ENCODE data around the gene CD72. TPM values are rescaled to one million over a fixed set of nuclear protein-coding genes. Genes with fewer than 3 reads are reported as not detected.

Gene CD72
- total RNA-seq, 1 experiment from 2014 or later: 0.15 TPM

DNA sequence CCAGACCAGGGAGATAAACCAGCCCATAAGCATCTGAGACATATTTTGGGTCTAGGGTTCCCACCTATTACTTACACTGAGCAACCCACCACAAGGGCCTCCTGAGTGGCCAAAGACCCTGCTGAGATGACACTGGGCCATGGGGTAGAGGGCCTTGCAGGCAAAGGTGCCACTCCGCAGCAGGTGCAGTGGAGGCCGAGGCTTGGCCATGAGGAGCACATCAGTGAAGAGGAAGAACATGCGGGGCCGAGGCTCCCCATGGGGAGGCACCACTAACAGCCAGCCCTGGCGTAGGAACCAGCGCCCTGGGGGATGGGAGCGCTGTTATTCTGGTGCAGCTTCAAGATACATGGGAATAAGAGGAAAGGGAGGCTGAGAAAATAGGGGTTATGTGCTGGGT lies 44.2 kb upstream of the CD72 start:
- ATAC-seq (no peak), DNase-seq (no peak)
- H3K4me2 ChIP-seq (ENCODE audit: low read length): no peak overlapping the region
- H3K9ac ChIP-seq (ENCODE audit: low read length): no peak overlapping the region
- intact Hi-C loops (cut with micrococcal nuclease): no loop called here
- no peak overlapping the region for H3K27ac ChIP-seq (ENCODE audit: low read length)
- H3K79me2 ChIP-seq (ENCODE audit: low read length): peaks cover 40% of the 10 kb centered on the region
- no peaks in the 10 kb centered on the region for H4K20me1 ChIP-seq (ENCODE audit: low read length)
- peaks cover 20% of the 10 kb centered on the region for H3K36me3 ChIP-seq (ENCODE audit: low read depth, low read length)
- H3K4me1 ChIP-seq (ENCODE audit: insufficient read depth, low read length): peaks cover 43% of the 10 kb centered on the region
- H3K9me2 ChIP-seq (replicated peaks; ENCODE audit: low read length): no peaks in the 10 kb centered on the region
- H2AFZ ChIP-seq (ENCODE audit: low read length): no peak overlapping the region
- no TSS peak for BruUV-seq (replicated peaks)
- peaks cover 7% of the 10 kb centered on the region for H3F3A ChIP-seq (ENCODE audit: low read length, unreplicated experiment)
- no peak for TF ChIP-seq EZH2 (IDR thresholded peaks at IDR 0.05; ENCODE audit: low read length, unreplicated experiment)
- no peak for TF ChIP-seq EZH2phosphoT487 (IDR thresholded peaks at IDR 0.05; ENCODE audit: borderline replicate concordance, low read length)
- TF ChIP-seq, protein P1, sequence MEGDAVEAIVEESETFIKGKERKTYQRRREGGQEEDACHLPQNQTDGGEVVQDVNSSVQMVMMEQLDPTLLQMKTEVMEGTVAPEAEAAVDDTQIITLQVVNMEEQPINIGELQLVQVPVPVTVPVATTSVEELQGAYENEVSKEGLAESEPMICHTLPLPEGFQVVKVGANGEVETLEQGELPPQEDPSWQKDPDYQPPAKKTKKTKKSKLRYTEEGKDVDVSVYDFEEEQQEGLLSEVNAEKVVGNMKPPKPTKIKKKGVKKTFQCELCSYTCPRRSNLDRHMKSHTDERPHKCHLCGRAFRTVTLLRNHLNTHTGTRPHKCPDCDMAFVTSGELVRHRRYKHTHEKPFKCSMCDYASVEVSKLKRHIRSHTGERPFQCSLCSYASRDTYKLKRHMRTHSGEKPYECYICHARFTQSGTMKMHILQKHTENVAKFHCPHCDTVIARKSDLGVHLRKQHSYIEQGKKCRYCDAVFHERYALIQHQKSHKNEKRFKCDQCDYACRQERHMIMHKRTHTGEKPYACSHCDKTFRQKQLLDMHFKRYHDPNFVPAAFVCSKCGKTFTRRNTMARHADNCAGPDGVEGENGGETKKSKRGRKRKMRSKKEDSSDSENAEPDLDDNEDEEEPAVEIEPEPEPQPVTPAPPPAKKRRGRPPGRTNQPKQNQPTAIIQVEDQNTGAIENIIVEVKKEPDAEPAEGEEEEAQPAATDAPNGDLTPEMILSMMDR (conservative IDR thresholded peaks at IDR 0.05; ENCODE audit: low read depth, low read length): no peak
- H3K4me3 ChIP-seq (ENCODE audit: low read length): no peak overlapping the region
- POLR2A ChIA-PET (ENCODE audit: unreplicated experiment): no interaction called here
- CTCF ChIA-PET: no interaction called here
- H3K9me3 ChIP-seq (ENCODE audit: low read length): no peaks in the 10 kb centered on the region
- H3K27me3 ChIP-seq (ENCODE audit: low read length): no peaks in the 10 kb centered on the region

DNA sequence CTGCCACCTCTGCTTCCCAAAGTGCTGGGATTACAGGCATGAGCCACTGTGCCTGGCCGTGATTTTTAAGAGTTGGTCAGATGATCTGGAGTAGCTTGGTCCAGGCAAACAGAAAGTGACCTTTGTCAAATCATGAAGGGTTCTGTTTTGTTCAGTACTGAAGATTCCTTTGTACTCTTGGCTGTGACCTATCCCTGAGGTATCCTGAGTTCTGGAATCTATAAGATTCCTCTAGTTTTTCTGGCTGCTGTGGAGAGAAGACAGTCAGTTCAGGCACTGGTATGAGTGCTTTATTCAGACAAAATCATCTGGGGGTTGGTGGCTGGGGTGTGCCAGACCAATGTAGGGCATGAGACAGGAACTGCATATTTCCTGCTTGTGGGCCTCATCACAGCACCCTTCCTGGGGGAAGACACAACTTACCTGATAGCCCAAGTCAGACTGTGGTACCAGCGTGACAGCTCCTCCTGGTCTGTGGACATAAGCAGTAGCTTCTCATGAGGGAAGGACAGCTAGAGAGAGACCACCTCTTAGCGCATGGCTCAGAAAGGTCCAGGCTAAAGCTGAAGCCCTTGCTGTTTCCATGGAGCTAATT lies 43.6 kb upstream of the CD72 start:
- peaks cover 47% of the 10 kb centered on the region for H3K4me1 ChIP-seq (ENCODE audit: insufficient read depth, low read length)
- H3K4me3 ChIP-seq (ENCODE audit: low read length): no peak overlapping the region
- peaks cover 20% of the 10 kb centered on the region for H3K36me3 ChIP-seq (ENCODE audit: low read depth, low read length)
- intact Hi-C loops (cut with micrococcal nuclease): no loop called here
- CTCF ChIA-PET: interaction anchor here (0.5 to 1.1 kb wide), 3 partner anchors 30 to 70 kb away, joined by 3 to 8 read pairs (median 8); partner anchors contain the start of genes CREB3 and TLN1
- H4K20me1 ChIP-seq (ENCODE audit: low read length): no peaks in the 10 kb centered on the region
- H3K9me3 ChIP-seq (ENCODE audit: low read length): no peaks in the 10 kb centered on the region
- H3F3A ChIP-seq (ENCODE audit: low read length, unreplicated experiment): peaks cover 7% of the 10 kb centered on the region
- no peak for DNase-seq
- no peak for ATAC-seq
- no peak overlapping the region for H3K9ac ChIP-seq (ENCODE audit: low read length)
- H2AFZ ChIP-seq (ENCODE audit: low read length): no peak overlapping the region
- H3K9me2 ChIP-seq (replicated peaks; ENCODE audit: low read length): no peaks in the 10 kb centered on the region
- TF ChIP-seq EZH2 (IDR thresholded peaks at IDR 0.05; ENCODE audit: low read length, unreplicated experiment) (no peak), EZH2phosphoT487 (IDR thresholded peaks at IDR 0.05; ENCODE audit: borderline replicate concordance, low read length) (no peak)
- TF ChIP-seq, protein P1 (conservative IDR thresholded peaks at IDR 0.05; ENCODE audit: low read depth, low read length): no peak
- POLR2A ChIA-PET (ENCODE audit: unreplicated experiment): interaction anchor here (0.7 kb wide), 2 partner anchors 70 to 84 kb away, joined by 5 read pairs; partner anchors contain the start of genes CREB3 and TLN1
- no TSS peak for BruUV-seq (replicated peaks)
- peaks cover 40% of the 10 kb centered on the region for H3K79me2 ChIP-seq (ENCODE audit: low read length)
- no peaks in the 10 kb centered on the region for H3K27me3 ChIP-seq (ENCODE audit: low read length)
- no peak overlapping the region for H3K4me2 ChIP-seq (ENCODE audit: low read length)
- H3K27ac ChIP-seq (ENCODE audit: low read length): no peak overlapping the region

DNA sequence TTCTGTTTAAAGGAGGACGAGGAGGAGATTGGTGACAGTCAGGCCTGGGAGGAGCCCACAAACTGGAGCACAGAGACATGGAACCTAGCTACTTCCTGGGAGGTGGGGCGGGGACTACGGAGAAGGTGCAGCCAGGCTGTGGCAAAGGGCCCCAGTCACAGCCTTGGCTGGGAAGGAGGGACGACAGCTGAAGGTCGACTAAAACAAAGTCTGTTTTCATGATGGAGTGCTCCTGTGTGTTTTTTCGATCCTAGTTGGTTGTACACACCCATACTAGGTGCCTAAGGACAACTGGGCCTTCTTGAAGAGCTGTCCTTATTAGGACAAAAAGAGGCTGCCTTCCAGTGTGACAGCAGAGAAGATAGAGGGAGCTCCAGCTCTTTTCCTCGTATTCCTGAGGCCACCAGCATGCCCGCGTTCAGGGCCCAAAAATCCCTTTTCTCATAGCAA lies 42.8 kb upstream of the CD72 start:
- TF ChIP-seq, protein P1 (conservative IDR thresholded peaks at IDR 0.05; ENCODE audit: low read depth, low read length): peak; percentile 40; the same call in 1 of the 2 replicates
- TF ChIP-seq EZH2 (IDR thresholded peaks at IDR 0.05; ENCODE audit: low read length, unreplicated experiment) (no peak), EZH2phosphoT487 (IDR thresholded peaks at IDR 0.05; ENCODE audit: borderline replicate concordance, low read length) (no peak)
- Histone ChIP-seq H3K4me1 (ENCODE audit: insufficient read depth, low read length) (peaks cover 47% of the 10 kb centered on the region), H3K27ac (ENCODE audit: low read length) (peak overlapping the region; percentile 98)

More for the DNA sequence above, 42.8 kb upstream of the CD72 start:
- Histone ChIP-seq H2AFZ (ENCODE audit: low read length) (no peak overlapping the region), H3K9ac (ENCODE audit: low read length) (no peak overlapping the region), H3K79me2 (ENCODE audit: low read length) (peaks cover 40% of the 10 kb centered on the region), H3K4me2 (ENCODE audit: low read length) (no peak overlapping the region), H3F3A (ENCODE audit: low read length, unreplicated experiment) (peaks cover 7% of the 10 kb centered on the region), H3K27me3 (ENCODE audit: low read length) (no peaks in the 10 kb centered on the region), H3K36me3 (ENCODE audit: low read depth, low read length) (peaks cover 20% of the 10 kb centered on the region), H3K4me3 (ENCODE audit: low read length) (no peak overlapping the region), H3K9me3 (ENCODE audit: low read length) (no peaks in the 10 kb centered on the region), H3K9me2 (replicated peaks; ENCODE audit: low read length) (no peaks in the 10 kb centered on the region), H4K20me1 (ENCODE audit: low read length) (no peaks in the 10 kb centered on the region)
- CTCF ChIA-PET: interaction anchor here (0.5 to 1.1 kb wide), 6 partner anchors 31 to 86 kb away, joined by 3 to 8 read pairs (median 3); partner anchors contain the start of genes CREB3 and TLN1
- DNase-seq: peak; percentile 23
- intact Hi-C loops (cut with micrococcal nuclease): no loop called here
- BruUV-seq (replicated peaks): no TSS peak
- POLR2A ChIA-PET (ENCODE audit: unreplicated experiment): interaction anchor here (0.7 kb wide), 1 partner anchor 71 kb away, joined by 5 read pairs; the partner anchor contains the start of genes CREB3 and TLN1
- ATAC-seq: no peak

All from PC-3 (cell line).